ENCODE data around the gene TRIM32.

TRIM32 gene

DNA sequence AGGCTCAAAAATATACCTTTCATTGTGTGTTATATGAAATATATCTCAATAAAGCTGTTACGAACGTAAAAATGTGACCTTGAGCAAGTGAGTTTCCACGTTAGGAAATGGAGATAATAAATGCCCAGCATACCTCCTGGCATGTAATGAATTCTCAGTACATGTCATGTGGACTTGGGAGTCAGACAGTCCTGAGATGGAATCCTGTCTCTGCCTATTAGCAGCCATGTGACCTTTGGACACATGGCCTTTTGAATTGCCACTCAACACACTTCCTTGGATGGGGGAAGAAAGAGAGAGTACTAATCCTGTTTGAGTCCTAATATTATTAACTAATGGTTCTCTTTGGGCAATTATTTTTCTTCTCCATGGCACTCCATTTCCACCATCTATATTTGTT is 25.7 kb downstream of the TRIM32 start:
- DNase-seq, result no peak

GRCh38 chr9:116713271-116713670 is 26.2 kb downstream of the TRIM32 start:
- DNase-seq, result no peak

DNA sequence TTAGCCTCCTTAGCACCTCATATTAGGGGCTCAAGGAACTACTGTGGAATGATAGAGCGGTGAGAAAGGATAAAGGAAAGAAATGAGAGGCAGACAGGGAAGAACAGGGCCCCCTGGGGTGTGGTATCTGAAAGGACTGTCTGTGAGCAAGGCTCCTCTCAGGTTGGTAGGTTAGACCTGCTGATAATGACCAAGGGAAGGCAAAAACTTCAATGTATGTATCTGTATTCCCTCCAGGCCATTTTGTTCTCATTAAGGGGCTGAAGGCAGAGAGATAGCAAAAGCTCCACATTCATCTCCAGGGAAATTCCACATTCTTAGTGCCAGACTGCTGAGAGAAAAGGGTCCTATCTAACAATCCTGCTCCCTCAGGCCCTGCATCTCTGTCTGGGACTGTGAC is 28.6 kb downstream of the TRIM32 start:
- DNase-seq, result no peak

DNA sequence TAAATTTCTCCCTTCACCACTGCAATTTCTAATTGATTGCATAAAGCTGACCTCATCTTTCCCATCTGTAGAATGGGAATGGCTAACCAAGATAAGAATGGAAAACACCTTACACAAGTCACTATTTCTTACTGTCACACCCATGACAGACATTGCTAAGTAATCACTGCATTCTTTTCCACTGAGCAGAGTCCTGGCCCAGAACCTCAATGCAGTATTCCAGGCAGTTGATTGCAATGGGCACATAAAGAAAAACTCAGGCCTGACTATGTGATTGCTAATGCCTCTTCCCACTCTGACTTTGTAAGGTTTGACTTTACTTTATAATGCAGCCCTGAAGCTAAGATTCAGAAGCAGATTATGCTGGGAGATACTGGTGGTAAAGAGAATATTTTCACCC is 29.3 kb downstream of the TRIM32 start:
- peak; percentile 36 for DNase-seq

DNA sequence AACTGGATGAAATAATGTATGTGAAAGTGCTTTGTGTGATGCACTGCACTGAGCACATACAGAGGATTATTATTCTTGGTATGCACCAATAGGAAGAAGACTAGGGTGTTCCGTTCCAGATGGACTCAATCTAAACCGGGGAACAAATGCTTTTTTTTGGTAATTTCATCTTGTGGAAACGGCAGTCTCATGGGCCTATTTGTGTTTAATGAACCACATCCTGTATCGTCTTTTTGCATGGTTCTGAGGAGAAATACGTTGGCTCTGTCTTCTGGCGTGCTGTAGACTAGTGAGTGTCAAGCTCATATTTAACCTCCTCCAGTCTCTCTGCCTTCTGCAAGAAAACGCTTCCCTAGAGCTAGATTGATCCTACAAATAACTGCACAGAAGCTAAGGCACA is 30.0 kb downstream of the TRIM32 start:
- DNase-seq, result peak; percentile 72

- DNase-seq, result no peak
Measured at GRCh38 chr9:116718111-116718510, 31.0 kb downstream of the TRIM32 start.

- no peak for DNase-seq
Measured at GRCh38 chr9:116720111-116720510, 33.0 kb downstream of the TRIM32 start.

DNA sequence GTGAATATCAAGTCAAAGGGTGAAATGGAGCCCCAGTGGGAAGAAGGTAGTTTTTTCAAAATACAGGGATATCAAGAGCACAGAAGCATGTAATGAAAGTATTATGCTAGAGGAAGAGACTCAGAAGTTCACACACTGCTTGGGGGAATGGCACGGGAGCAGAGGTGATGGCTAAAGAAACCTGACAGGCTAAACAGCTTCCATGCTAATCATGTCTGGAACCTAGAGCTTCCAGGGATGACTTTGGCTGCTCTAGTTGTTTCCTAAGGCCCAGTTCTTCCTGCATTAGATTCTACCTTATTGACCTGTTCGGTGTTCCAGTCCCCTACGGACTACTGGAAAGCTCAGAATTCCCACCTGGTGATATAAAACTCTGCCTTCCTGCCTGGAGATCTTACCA is 34.3 kb downstream of the TRIM32 start:
- DNase-seq, result no peak

DNA sequence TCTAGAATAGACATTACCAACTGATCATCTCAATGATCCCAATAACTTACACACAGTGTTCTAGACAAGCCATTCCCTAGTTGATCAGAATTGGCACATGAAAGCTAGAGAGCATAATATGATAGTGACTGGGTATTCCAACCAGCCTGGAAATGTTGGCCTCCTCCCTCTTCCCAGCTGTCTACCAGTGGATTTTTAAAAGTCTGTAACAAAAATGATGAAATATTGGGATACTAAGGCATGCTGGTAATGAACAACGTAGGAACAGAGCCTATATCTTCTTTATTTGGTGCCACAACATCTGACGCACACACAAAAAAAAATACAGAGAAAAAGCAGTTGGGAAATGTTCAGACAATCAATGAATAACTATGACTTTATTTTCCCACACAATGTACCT is 34.8 kb downstream of the TRIM32 start:
- DNase-seq, result no peak

GRCh38 chr9:116724123-116724522 is 37.0 kb downstream of the TRIM32 start:
- no peak for DNase-seq

DNA sequence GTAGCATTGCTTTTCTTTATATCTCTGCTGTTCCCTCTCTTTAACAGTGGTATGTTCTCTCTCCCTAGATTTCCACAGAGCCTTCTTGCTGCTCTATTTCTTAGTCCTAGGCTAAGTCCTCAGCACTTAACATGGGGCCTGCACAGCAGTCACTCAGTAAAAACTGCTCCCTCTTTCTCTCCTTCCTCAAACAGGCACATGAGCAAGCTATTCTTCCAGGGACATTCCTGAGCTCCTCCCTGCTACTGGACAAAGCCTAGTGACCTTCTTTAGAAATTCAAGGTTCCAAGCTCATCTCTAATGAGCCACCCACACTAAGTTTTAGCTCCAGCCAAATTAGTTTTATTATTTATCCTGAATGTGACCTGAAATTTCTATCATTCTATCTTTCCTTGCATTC is 39.5 kb downstream of the TRIM32 start:
- no peak for DNase-seq

GRCh38 chr9:116733010-116733641 is 46.0 kb downstream of the TRIM32 start:
- no peak for DNase-seq

- DNase-seq, result no peak
Measured at GRCh38 chr9:116736399-116737151, 49.5 kb downstream of the TRIM32 start.

GRCh38 chr9:116737152-116737546 is 50.0 kb downstream of the TRIM32 start:
- peak; percentile 72 for DNase-seq

- no peak for DNase-seq
Measured at GRCh38 chr9:116741086-116741740, 54.1 kb downstream of the TRIM32 start.

DNA sequence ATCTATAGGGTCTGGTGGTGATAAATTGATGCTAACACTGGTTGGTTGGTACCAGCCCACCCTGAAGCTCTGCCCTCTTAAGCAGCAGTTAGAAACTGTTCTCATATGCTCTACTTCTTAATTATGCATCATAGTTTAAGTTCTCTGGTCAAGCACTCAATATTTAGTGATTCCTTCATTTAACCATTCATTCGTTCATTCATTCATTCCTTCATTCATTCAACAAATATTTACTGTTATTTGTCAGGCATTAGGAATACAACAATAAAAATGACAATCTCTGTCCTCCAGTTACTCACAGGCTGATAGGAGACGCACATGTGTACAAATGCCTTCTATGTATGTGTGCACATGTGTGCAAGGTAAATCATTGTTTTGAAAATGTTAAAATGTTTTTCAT is 54.6 kb downstream of the TRIM32 start:
- no peak for DNase-seq

GRCh38 chr9:116749176-116749575 is 62.1 kb downstream of the TRIM32 start:
- DNase-seq, result no peak

- no peak for DNase-seq
Measured at GRCh38 chr9:116749772-116750171, 62.7 kb downstream of the TRIM32 start.

DNA sequence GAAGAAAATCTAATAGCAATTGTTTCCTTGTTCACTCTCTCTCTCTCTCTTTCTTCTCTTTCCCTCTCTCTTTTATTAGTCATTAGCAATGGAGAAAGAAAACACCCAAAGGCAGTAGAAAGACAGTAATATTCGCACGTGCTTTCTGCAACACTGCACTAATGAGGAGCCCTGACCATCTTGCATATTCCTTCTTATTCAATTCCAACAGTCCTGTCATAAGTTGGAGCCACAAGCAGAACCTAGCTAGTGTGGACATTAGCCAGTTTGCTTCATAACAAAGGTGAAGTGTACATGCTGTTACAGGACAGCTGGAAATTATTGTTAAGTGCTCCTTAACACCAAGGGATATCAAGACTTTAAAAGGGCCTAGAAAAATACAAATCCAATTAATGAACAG is 63.4 kb downstream of the TRIM32 start:
- no peak for DNase-seq

All from fibroblast of skin of right biceps (primary cell).